ENCODE data around the gene SLC25A25.
A peak's percentile ranks its signal among the peaks of the same experiment; 100 is the strongest.

Gene SLC25A25

DNA sequence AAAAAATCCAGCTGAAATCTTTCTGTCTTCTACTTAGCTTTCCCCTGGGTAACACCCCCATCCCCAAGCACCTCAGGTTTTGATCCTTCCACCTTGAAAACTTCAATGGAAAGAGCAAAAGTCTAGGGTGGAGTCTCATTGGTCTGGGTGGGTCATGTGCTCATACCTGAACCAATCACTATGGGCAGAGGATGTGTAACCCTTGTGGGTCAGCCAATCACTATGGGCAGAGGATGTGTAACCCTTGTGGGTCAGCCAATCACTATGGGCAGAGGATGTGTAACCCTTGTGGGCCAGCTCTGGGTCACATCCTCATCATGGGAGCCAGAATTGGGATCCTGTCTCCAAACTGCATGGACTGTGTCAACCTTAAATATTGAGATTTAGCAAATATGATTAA is 19.4 kb upstream of the SLC25A25 start:
- H3K4me3 ChIP-seq (ENCODE audit: low read length): no peak overlapping the region
- no peak for DNase-seq (ENCODE audit: low read depth, low spot score)

DNA sequence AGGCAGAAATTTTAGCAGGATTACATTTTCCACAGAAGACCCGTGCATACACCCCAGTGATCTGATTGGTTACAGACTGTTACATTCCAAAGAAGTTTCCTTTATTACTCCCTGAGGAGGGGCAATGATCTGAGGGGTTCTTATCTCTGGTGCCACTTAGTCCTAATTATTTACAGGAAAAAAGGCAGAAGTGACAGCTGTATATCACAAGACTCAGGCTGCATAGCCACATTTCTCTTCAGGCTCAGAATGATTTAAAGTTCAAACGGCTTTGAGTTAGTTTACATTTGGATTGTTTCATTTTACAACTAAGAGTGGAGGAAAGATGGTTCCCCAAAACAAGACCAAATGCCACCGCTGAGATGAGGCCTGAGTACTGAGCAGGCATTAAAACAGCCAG is 18.2 kb upstream of the SLC25A25 start:
- no peak overlapping the region for H3K4me3 ChIP-seq (ENCODE audit: low read length)
- no peak for DNase-seq (ENCODE audit: low read depth, low spot score)

DNA sequence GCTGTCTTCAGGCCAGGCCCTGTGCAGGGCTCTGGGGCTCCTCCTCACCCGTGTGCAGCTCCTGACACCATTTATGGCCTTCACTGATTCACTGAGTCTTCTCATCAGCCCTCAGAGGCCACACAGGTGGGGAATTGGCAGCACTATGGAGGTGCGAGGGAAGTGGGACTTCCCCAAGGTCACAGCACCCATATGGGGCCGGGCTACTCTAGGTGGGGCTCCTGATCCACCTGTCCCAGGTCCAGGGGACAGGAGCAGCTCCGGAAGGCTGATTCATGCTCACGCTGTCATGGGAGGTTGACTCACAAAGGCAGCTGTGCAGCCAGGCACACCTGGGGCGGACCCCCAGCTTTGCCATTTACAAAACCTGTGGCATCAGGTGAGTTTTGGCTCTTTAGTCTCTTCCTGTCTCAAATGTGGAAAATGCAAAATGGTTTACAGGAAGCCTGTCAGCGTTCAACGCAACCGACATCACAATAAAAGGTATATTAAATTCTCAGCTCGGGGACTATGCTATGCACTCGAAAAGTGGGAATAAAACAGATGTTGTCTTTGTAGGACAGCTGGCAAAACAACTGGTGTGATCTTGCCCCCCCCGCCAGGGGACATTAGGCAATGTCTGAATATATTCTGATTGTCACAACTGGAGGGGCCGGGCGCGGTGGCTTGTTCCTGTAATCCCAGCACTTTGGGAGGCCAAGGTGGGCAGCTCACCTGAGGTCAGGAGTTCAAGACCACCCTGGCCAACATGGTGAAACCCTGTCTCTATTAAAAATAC is 15.9 kb upstream of the SLC25A25 start:
- no peak overlapping the region for H3K4me3 ChIP-seq (ENCODE audit: low read length)
- no peak for DNase-seq (ENCODE audit: low read depth, low spot score)

DNA sequence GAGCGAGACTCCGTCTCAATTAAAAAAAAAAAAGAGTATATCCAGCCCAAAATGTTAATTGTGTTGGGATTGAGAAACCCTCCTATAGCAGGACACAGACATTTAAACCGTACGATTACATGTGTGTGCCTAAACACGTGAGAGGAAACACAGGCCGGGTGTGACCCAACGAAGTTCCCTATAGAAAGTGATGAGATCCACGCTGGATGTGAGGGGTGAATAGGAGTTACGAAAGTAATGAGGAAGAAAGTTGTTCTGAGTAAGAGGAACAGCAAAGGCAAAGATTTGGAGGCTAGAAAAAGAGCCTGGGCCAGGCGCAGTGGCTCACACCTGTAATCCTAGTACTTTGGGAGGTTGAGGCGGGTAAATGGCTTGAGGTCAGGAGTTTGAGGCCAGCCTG is 14.5 kb upstream of the SLC25A25 start:
- no peak for DNase-seq (ENCODE audit: low read depth, low spot score)
- H3K4me3 ChIP-seq (ENCODE audit: low read length): no peak overlapping the region

DNA sequence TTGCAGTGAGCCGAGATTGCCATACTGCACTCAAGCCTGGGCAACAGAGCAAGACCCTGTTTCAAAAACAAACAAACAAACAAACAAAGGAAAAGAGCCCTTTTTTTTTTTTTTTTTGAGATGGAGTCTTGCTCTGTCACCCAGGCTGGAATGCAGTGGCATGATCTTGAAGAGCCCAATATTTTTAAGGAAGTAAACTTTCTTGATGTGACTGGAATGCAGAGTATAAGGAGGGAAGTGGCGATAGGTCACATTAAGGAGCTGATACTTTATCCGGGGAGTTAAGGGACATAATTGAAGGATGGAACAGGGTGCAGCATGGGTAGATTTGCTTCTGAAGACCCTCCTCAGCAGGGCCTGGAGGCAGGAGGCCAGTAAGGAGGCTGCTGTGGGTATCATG is 13.9 kb upstream of the SLC25A25 start:
- DNase-seq (ENCODE audit: low read depth, low spot score): no peak
- no peak overlapping the region for H3K4me3 ChIP-seq (ENCODE audit: low read length)

DNA sequence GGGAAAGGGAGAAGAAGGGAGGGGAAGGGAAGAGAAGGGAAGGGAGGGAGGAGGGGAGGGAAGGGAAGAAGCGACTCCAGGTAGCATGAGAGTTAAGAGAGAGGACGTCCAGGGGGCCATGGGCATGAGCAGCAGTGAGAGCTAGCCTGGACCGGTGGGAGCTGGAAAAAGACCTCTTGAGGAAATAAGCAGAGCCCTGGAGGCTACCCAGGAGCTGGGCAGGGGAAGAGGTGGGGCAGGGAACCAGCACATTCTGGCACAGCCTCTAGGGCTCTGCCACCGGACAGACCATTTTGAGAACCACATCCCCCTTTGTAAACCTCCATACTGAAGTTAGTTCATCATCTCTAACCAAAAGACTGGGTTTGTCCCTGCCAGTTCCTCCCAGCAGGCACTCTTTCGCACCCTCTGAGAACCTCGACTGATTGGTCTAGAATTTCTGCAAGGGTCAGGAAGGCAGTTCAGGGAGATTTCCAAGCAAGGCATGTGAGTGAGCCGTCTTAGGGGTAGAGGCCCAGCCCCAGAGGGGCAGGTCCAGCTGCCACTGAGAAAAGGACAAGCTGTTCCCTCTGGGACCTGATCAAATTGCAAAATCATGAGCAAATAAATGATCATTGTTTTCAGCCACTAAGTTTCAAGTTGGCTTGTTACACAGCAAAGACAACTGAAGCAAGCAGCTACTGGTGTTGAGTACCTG is 12.5 kb upstream of the SLC25A25 start:
- DNase-seq (ENCODE audit: low read depth, low spot score): no peak
- H3K4me3 ChIP-seq (ENCODE audit: low read length): no peak overlapping the region

DNA sequence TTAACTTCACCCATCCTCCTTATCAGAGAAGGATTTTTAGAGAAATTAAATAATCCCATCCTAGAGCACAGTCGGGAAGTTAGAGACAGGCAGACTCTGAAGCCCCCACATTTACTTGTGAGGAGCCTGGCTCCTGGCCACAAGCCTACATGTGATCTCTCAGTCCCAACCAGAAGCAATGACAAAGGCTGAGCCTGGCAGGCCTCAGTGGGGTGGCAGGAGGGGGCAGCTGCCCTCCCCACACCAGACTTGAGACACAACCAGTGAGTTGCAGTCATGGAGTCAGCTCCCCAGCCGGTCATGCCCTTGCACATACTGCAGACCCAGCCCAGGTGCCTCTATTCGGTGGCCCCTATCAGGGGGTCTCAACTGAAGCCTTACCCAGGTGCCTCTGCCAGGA is 11.9 kb upstream of the SLC25A25 start:
- no peak for DNase-seq (ENCODE audit: low read depth, low spot score)
- no peak overlapping the region for H3K4me3 ChIP-seq (ENCODE audit: low read length)

DNA sequence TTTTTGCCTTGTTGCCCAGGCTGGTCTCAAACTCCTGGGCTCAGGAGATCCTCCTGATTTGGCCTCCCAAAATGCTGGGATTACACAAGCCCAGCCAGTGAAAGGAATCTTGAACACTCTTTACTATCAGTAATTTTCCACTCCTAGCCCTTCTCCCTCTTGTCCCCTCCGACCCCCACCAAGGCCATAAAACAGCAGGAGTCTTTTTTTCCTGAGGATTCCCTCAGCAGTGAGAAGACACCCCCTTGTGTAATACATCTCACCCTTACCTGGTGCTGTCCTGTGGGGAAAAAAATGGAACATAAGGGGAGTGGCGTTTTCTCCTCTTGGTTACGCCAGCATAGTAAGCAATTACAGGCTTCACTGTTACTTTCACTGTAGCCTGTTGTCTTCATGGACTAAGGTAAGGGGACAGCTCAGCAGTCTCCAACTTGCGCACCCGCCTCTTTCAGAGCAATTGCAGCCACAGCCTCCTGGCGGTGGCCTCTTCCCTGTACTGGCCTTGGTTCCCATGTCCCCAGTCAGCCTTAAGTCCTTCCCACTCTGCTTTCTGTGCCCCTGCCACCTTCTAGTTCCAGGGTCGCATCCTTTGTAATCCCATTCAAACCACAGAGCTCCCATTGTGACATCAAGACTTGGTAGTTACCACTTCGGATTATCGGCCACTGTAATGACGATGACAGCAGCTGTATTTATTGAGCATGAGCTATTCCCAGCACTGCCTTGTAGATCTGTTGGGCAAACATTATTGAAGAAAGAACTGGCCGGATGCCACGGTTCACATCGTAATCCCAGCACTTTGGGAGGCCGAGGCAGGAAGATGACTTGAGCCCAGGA is 10.9 kb upstream of the SLC25A25 start:
- DNase-seq (ENCODE audit: low read depth, low spot score): no peak
- H3K4me3 ChIP-seq (ENCODE audit: low read length): no peak overlapping the region

DNA sequence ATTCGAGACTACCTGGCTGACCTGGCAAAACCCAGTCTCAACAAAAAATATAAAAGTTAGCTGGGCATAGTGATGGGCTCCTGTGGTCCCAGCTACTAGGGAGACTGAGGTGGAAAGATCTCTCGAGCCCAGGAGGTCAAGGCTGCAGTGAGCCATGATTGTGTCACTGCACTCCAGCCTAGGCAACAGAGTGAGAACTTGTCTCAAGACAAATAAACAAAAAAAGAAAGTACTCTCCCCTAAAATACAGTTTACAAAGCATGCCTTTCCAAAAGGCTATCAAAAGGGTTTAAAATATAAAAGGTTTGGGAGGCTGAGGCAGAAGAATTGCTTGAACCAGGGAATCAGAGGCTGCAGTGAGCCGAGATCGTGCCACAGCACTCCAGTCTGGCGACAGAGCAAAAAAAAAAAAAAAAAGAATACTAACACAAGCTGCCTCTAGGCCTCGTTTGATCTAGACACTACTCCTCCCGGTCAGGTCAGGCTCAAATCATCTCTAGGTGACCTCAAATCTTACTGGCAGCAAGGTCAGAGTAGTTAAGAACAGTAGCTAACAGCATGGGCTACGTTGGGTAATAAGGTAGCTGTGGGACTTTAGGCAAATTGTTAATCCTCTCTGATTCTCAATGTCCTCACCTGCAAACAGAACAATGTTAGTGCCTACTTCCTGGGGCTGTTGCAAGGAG is 10.2 kb upstream of the SLC25A25 start:
- no peak overlapping the region for H3K4me3 ChIP-seq (ENCODE audit: low read length)
- DNase-seq (ENCODE audit: low read depth, low spot score): no peak

DNA sequence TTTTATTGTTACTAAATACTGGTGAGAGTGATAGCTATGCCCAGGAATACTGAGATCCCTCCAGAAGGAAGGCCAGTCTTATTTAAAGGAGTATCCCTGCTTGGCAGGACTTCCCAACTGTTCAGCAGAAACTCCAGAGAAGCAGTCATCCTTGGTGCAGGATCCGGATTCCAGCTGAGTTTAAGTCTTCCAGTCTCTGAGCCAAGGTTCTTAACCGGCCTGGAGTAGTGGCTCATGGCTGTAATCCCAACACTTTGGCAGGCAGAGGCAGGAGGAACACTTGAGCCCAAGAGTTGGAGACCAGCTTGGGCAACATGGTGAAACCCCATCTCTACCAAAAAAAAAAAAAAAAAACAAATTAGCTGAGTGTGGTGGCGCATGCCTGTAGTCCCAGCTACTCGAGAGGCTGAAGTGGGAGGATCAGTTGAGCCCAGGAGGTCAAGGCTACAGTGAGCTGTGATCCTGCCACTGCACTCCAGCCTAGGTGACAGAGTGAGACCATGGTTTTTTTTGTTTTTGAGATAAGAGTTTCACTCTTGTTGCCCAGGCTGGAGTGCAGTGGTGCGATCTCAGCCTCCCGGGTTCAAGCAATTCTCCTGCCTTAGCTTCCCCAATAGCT is 8.6 kb upstream of the SLC25A25 start:
- DNase-seq (ENCODE audit: low read depth, low spot score): no peak
- no peak overlapping the region for H3K4me3 ChIP-seq (ENCODE audit: low read length)

DNA sequence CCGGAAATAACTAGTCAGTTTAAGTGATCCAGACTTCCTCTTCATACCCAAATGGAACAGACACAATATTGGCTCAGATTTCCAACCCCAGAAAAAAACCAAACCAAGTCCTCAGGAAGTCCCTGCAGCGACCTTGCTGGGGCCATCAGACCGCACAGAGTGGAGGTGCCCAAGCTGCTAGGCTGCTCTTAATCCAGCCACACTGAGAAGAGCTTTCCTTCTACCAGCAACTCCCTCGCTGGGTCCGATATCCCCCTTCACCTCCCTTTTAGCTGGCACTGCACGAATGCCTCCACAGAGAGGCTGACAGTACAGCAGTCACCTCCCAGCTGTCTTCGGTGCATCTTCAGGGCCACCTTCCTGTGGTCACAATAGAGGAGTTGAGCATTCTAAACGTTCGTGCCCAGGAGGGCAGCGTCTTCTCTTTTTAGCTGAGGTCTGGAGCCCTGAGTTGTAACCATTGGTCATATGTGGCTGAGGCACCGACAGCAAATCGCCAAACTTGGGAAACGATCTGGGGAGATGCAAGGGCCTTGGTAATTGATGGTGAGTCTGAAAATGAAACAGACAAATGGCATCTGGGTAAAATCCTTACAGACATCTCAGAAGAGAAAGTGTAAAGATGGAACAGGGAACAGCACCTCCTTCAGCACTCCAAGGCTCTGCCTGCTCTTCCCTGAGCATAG is 6.6 kb upstream of the SLC25A25 start:
- no peak overlapping the region for H3K4me3 ChIP-seq (ENCODE audit: low read length)
- no peak for DNase-seq (ENCODE audit: low read depth, low spot score)

DNA sequence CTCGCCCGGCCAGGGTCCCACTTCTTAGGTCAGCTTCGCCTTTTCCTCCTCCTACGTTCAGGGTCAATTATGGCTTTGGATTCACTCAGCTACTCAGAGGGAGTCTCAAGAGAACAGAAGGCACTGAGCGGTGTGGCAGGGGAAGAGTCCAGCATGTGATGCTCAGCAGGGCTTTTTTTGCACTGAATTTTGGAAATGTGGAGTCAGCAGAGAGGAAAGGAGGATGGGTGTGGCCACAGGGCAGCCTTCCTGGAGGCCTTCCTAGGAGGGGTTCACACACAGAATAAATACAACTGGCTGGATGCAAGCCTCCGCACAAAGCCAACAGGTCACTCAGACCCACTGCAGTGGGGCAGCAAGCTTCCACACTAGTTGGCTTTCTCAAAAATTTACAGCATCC is 5.8 kb upstream of the SLC25A25 start:
- no peak overlapping the region for H3K4me3 ChIP-seq (ENCODE audit: low read length)
- DNase-seq (ENCODE audit: low read depth, low spot score): no peak

DNA sequence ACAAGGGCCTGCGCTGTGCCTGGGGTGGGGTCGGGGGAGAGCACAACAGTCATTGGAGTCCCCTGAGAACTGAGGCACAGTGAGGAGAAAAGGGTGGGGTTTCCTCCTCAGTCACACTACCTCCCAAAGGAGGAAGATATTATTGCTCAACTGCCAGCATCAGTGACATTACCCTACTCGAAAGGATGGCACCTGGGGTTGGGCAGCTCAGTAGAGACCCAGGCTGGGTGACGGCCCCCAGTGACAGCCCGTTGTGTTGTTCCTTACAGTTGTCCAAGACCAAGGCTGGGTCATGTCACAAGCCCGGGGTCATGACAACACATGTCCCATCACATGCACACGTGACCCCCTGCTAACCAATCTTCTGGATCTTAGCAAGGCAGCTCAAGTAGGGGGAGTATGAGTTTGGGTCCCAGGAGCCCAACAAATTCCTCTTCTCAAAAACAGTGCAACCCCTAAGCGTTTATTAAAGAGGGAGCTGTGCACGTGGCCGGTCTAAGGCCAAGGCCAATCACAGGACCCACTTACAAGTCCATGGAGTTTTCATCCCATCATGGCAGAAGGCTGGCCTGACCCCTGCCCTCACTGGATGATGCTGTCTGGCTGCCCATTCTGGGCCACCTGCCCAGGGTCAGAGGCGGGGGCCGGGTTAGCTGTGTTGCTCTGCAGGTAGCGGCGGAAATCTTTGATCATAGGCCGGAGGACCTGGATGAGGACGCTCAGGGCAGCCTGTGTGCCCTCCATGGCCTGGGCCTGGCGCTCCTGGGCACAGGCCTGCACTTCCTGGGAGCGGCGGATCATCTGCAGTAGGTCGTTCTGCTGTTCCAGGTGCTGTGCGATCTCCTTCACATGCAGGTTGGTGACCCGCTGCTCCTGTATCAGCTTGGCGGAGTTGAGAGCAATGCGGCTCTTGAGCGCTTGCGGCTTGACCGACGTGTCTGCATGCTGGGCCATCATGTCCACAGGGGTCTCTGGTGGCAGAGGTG is 4.9 kb upstream of the SLC25A25 start:
- no peak for DNase-seq (ENCODE audit: low read depth, low spot score)
- no peak overlapping the region for H3K4me3 ChIP-seq (ENCODE audit: low read length)

DNA sequence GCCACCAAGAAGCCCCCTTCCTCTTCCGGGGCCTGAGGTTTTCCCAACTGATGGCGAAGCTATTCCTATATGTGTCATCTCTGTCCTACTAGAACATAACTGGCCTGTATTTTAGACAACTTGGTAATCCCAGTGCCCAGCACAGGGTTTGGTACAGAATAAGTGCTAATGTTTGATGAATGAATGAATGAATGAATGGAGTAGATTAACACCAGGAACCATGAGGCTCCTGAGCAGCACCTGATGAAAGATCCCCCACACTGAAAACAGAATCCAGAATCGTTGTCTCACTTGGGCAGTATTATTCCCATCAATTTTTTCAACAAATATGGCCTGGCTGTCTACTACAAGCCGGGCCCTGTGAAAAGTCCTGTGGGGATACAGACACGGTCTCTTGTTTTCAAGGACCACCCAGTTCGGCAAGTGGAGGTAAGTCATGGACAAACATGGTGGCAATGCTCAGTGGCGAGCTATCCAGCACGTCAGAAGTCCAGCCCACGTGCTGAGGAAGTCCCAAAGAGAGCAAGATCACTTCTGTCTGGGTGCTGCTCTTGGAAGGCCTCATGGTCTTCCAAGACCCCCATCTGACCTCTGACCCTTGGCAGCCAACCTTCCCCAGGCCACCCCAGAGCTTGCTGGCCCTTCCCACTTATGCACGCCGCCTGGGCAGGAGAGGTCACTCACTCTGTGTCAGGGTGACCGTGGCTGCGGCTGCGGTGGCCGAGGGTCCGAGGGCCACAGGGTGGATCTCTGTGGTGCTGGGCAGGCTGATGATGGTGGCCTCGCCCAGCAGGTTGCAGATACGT is 1.9 kb upstream of the SLC25A25 start:
- DNase-seq (ENCODE audit: low read depth, low spot score): no peak
- H3K4me3 ChIP-seq (ENCODE audit: low read length): peak overlapping the region; percentile 92

DNA sequence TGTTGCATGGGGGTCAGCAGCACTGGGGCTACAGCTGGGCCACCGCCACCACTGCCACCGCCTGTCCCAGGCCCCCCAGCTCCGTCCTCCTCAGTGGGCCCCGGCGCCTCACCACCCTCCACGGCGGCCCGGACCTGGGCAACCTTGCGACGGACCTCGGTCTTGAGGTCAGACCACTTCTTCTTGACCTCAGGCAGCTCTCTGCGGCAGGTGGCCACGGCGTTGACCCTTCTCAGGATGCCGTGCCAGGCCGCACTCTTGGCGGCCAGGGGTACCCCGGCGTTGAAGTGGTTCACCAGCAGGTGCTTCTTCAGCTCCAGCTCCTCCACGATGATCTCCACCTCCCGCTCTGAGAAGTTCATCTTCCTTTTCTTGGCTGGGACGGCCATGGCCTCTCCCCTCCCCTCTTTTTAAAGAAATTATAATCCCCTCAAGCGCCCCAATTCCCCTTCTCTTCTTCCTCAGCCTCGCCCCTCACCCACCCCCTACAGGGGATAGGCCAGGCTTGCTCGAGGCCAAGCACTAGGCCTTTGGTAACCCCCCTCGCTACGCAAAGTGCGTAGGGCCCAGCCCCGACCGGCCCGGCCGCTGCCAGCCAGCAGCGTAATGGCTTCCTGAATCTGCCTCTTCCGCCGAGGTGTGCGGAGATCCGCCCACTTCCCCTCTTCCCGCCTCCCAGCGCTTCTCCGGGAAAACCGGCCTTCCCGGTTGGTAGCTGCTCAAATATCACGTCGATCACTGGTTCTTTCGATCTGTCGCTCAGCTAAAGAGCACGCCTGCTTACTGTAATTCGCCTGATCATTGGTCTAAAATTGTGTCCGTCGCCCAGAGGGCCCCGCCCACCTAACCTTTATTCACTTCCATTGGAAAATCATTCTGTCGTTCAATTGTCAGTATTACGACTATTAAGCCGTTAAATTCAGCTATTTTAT is 1.1 kb upstream of the SLC25A25 start, which contains the start of gene NAIF1:
Gene NAIF1, minus strand, starts transcription at position 608 of the 932 bp plus-strand sequence. Its CDS starts 219 bp downstream, at position 389.
- peak within 1 kb of the TSS; percentile 92 for H3K4me3 ChIP-seq (ENCODE audit: low read length)
- peak; percentile 100 for DNase-seq (ENCODE audit: low read depth, low spot score)

All from Jurkat, Clone E6-1 (cell line).